GM21360 (cell line): Measurements from ENCODE around the gene DLX5.

ENCODE experiments used
- ATAC-seq: cut with Tn5 transposase; IDR thresholded peaks from one replicate; pipeline ENCODE4 v1.9.1; 2021; ENCODE audit warnings: mild to moderate bottlenecking, moderate library complexity; ENCODE audit not compliant: unreplicated experiment

Gene DLX5

DNA sequence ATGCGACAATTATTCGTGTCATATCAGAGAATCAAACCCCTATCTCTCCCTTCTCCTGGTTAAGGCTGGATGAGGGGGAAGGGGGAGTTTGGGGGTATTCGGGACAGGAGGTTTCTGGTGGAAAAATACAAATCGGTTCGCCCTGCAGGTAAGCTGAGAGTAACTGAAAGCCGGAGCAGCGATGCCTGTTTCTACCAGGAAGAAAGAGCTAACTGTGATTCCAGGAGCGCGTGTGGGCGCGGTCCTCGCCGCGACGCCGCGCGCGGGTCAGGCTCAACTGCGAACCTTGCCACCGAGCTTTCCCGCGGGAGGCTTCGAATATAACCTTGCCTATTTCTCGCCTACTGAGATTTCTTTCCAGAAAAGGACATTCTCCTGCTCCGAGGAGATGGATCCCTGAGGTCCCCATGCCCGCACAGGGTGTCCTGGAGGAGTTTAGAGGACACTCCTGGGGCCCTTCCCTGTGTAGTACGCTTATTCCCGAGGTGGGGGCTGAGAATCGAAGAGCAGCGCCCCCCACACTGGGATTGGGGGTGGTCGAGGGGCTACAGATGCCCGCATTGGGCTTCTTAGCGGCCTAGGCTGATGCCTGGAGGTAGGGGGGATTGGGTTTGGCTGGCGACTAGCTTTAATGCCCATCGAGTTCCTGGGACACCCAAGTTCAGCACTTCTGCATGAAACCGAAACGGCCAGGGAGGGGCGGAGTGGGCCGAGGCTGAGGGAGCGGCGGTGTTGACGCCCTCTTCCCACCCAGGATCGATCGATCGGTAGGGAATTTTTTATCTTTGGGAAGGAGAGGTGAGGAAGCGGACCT, 32.2 kb downstream of the DLX5 start:
- no peak for ATAC-seq

DNA sequence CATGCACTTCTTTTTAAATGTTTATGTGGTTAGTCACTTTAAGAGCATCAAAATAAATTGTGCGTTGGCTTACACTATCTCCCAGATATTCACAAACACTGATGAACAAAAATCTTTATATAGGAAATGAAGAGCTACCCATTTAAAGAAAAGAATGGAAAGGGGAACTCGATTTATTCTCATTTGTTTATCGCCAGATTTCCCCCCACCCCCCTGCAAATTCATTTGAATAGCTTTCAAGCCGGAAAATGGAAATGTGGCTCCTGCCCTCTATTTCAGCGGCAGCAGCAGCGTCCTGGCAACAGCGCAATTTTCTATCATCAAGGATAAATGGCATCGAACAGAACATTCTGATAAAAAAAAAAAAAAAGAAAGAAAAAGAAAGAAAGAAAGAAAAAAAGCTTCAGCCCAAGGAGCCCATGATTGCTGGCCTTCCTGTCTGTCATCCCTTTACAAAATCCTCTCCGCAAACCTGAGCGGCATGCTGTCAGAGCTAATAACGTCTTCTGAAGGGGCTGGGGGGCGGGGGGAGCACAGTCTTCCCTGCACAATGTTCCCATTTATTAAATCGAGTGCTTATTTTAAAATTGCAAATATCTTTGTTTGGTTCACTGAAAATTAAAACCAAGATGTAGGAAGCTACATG, 33.0 kb downstream of the DLX5 start:
- ATAC-seq, result no peak

DNA sequence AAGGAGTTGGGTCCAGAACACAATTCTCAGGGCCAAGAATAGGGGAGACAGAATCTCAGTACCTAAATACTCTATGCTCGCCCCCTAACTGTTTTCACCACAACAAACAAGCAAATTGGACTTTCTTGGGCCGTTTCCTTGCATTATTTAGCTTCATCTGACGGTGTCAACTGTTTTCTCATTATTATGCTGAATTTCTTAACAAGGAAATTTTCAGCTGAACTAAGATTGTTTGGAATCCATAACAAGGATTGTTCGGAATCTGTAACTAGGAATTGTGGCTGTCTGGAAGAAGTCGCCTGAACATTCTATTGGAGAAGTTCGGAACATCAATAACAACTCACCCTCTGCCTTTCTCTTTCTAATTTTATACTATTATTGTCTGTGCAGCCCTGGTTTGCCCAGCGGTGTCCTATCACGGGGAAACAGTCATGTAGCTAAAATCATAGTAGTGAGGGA, 34.7 kb downstream of the DLX5 start:
- ATAC-seq, result no peak

DNA sequence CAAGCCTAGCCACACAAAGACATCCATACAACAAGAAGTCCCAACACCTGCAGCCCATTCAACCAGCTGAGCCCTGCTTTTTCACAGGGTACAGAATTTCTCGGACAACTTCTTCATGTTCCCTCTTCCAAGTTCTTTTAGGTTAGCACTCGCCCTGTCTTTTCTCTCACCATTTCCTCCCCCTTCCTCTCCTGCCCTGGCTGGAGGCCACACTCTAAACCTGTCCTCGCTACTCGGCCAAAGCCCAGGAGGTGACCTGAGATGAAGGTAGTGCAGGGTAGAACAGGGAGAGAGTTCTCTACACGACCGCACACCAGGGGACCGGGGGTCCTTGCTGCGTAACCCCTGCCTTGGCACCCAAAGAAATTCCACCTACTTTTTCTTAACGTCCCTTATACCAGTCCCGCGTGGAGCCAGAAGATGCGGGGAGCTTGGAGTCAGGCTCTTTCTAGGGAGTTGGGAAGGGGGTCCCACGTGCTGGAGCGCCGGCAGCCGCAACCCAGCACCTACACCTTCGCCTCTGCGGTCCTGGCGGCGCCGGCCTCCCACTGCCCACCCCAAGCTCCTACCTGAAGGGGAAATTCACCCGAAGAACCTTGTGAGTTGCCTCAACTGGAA, 35.3 kb downstream of the DLX5 start:
- no peak for ATAC-seq

DNA sequence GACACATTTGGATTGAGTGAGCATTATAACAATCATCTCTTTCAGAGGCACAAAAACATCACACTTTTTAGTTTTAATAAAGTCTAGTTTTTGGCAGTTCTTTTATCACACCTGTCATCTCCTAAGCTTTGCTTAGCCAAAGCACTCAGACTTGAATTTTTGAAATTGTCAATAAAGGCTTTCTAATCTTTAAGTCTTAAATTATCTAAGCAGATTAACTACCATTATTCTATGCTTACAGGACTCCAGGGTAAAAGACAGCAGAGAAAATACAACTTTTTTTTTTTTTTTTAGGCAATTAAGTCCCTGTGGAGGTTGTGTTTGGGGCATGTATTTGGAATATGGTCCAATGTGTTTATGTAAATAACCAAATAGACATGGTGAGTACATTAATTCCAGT, 36.9 kb downstream of the DLX5 start:
- no peak for ATAC-seq

DNA sequence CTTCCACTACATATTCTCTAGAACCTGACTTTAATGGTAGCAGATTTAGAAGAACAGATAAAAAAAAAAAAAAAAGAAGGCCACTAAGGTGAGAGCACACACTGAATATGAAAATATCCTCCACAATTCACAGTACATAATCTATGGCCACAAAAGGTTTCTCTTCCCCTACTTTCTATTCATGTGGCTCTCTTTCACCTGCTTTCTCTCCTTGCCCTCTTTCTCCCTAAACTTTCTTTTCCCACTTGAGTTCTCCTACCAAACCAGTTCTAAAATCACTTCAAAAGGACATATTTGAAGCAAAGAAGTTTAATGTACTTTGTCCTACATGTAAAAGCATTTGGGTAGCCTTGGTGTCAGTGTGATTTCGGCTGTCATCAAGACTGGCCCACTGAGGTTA, 37.7 kb downstream of the DLX5 start:
- no peak for ATAC-seq

DNA sequence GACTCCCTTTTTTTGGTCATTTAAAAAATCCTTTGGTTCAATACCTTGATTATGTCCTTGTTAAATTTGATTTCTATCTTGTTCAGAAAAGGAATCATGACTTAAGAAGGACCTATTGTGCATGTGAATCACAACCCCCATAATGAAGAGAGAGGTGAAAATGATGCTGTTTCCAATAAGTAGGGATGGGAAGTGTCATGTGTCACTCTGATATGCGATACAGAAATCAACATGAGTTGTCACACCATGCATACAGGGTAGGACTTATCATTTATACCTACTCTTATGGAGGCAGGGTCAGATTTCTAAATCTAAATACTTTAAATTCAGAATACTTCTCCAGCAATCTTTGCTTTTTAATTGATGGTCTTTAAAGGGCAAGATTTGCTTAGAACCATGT, 38.6 kb downstream of the DLX5 start:
- ATAC-seq, result no peak

DNA sequence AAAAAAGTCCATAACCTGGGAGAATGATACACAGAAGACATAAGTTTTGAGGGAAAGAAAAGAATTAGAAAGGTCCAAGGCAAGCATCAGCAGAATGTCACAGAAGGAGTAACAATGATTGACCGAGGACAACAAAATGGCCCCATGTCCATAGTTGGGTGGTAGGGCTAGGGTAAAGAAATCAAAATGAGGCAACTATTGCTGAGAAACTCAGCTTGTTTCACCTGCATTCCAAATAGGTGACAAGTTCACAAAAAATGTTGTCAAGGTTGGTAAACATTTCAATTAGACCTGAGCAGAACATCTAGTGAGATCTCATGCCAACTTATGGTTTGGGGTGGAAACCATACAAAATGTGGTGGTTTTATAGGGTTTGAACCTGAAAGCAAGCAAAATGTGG, 42.0 kb downstream of the DLX5 start:
- ATAC-seq, result no peak

DNA sequence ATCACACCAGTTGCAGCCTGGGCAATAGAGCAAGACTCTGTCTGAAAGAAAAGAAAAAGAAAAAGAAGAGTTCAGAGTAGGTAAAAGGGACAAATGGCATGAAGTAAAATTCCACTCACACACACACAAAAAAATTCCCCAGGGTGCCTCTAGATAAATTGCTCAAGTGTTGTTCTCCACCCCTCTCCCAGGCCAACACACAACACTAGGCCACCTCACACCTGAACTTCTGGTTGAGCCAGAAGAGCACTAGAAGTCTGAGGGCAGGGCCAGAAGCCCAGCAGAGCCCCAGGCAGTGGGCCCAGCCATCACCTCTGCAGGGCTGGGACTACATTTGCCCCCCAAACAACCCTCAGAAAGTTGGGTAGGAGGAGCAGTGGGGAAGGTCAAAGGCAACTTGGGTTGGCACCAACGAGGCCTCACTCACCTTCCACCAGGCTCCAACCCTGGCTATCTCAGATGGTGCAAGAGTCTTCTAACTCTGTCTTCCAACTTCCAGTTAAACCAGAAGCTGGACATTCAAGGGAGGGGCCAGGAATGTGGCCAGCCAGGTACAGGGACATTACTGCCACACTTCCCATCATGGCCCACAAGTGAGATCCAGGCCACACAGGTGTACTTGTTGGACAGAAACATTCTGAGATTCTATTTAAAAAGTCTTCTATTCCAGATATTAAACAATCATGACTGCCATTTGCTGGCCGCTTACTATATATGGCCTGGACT, 44.9 kb downstream of the DLX5 start:
- ATAC-seq, result no peak

DNA sequence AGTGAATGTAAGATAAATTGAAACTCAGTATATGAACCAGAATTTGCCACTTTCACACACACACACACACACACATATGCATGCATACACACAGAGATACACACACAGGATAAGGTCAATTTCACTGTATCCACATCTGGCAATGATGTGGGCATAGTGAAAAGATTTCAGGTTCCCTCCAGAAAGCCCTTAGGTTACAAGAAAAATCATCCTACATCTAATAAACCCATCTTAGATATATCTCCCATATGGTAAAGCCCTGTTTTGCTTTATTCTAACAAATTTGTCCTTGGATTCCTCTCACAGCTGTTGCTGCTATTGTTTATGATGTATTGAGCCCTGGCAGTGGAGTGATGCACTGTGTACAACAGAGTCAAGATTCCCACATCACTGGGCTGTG, 47.2 kb downstream of the DLX5 start:
- no peak for ATAC-seq

DNA sequence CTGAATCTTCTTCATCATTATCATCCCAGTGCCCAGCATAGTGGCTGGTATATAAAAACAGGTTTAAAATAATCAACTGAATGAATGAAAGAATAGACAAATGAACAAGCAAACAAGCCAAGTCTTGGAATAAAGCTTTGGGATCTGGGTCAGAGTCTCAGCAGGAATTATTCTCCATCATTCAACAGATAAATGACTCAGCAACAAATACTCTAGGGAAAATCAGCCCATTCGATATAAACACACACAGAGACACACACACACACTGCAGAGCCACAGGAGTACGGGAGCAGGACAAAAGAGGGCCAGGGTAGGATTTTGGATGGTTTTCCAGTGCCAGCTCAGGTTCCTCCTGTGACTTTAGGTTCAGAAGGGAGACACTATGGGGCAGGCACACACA, 48.5 kb downstream of the DLX5 start:
- no peak for ATAC-seq

DNA sequence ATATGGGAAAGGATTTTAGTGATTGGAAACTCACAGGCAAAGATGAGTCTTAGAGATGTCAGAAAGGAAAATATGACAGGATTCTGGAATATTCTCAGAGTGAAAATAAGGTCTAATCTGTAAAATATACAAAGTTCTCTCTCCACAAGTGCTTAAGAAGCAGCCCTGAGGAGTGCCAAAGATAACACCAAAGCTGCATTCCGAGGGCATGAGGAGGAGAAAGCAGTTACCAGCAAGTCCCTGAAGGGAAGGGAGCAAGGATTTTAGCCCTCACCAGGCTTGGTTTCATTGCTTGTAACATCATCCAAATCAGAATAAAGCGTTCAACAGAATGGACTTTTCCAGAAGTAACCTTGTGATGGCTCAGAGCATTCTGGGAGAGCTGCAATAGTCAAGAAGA, 50.6 kb downstream of the DLX5 start:
- no peak for ATAC-seq

DNA sequence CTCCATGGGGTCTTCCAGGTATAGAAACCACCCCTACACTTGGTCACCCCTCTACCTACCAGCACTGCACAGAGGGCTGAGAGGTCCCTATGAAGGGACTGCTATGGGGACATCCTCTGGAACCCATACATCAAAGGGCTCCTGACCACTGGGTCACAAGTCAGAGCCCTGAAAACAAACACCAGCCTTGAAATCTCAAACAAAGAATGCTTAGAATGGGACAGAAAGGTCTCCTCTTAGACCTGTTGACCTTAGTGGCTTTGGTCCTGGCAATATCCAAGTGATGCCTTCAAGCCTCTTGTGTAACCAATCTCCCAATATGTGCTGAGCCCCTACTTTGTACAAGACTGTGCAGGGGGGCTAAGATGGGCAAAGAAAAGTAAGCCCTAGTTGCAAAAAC, 53.9 kb downstream of the DLX5 start:
- no peak for ATAC-seq
